H9 (cell line): ENCODE data around the gene CAPN5. TPM values are rescaled to one million over a fixed set of nuclear protein-coding genes. Genes with fewer than 3 reads are reported as not detected.

ENCODE experiments used
- DNase-seq: peaks from one replicate; pipeline ENCODE4 v3.0.0-alpha.2; 2017
- H2AFZ ChIP-seq: one replicate; pipeline ENCODE4 v1.6.1; 2013; ENCODE audit warnings: mild to moderate bottlenecking, low read length, control low read depth, moderate library complexity
- H2AK5ac ChIP-seq: 2 replicates; pipeline ENCODE4 v1.6.1; 2013; ENCODE audit warnings: low read length, control low read depth, mixed read lengths; ENCODE audit not compliant: insufficient read length
- H2BK120ac ChIP-seq: one replicate; pipeline ENCODE4 v1.6.1; 2013; ENCODE audit warnings: low read depth, mild to moderate bottlenecking, low read length, control low read depth, inconsistent platforms; ENCODE audit not compliant: poor library complexity, severe bottlenecking
- H2BK12ac ChIP-seq: 2 replicates; pipeline ENCODE4 v1.6.1; 2013; ENCODE audit warnings: low read length, control low read depth, mixed read lengths, low read depth; ENCODE audit not compliant: insufficient read length
- H2BK15ac ChIP-seq: 2 replicates; pipeline ENCODE4 v1.6.1; 2013; ENCODE audit warnings: low read depth, low read length, control low read depth
- H2BK20ac ChIP-seq: one replicate; pipeline ENCODE4 v1.6.1; 2013; ENCODE audit warnings: low read depth, mild to moderate bottlenecking, low read length, control low read depth, inconsistent platforms; ENCODE audit not compliant: poor library complexity, severe bottlenecking
- H2BK5ac ChIP-seq: 2 replicates; pipeline ENCODE4 v1.6.1; 2013; ENCODE audit warnings: low read length, control low read depth, mixed read lengths; ENCODE audit not compliant: insufficient read length
- H3K14ac ChIP-seq: 2 replicates; pipeline ENCODE4 v1.6.1; 2013; ENCODE audit warnings: low read length, control low read depth; ENCODE audit not compliant: insufficient read depth
- H3K18ac ChIP-seq: 2 replicates; pipeline ENCODE4 v1.6.1; 2013; ENCODE audit warnings: low read depth, mild to moderate bottlenecking, mixed read lengths, low read length, control low read depth; ENCODE audit not compliant: insufficient read length
- H3K23ac ChIP-seq: 2 replicates; pipeline ENCODE4 v1.6.1; 2013; ENCODE audit warnings: low read length, control low read depth, mixed read lengths, low read depth; ENCODE audit not compliant: insufficient read length
- H3K23me2 ChIP-seq: 2 replicates; pipeline ENCODE4 v1.6.1; 2013; ENCODE audit warnings: low read depth, mild to moderate bottlenecking, mixed read lengths, low read length, control low read depth; ENCODE audit not compliant: insufficient read length, poor library complexity, severe bottlenecking
- H3K27ac ChIP-seq: 2 replicates; pipeline ENCODE4 v1.5.1; 2013; ENCODE audit warnings: low read length, control low read depth, mixed read lengths, low read depth; ENCODE audit not compliant: insufficient read length
- H3K27me3 ChIP-seq: 2 replicates; pipeline ENCODE4 v1.6.1; 2013; ENCODE audit warnings: low read length, control low read depth, inconsistent platforms; ENCODE audit not compliant: insufficient read depth
- H3K4ac ChIP-seq: 2 replicates; pipeline ENCODE4 v1.6.1; 2013; ENCODE audit warnings: low read depth, mild to moderate bottlenecking, control low read depth, inconsistent platforms, low read length, moderate library complexity
- H3K4me1 ChIP-seq: 2 replicates; pipeline ENCODE4 v1.6.1; 2013; ENCODE audit warnings: low read length, control low read depth, inconsistent platforms; ENCODE audit not compliant: insufficient read depth
- H3K4me2 ChIP-seq: 2 replicates; pipeline ENCODE4 v1.6.1; 2013; ENCODE audit warnings: low read length, control low read depth, mixed read lengths; ENCODE audit not compliant: insufficient read length, insufficient read depth
- H3K56ac ChIP-seq: 2 replicates; pipeline ENCODE4 v1.6.1; 2013; ENCODE audit warnings: low read depth, mild to moderate bottlenecking, mixed read lengths, low read length, control low read depth; ENCODE audit not compliant: insufficient read length
- H3K79me1 ChIP-seq: 2 replicates; pipeline ENCODE4 v1.6.1; 2013; ENCODE audit warnings: low read depth, mild to moderate bottlenecking, moderate library complexity, low read length, control low read depth, inconsistent platforms; ENCODE audit not compliant: insufficient read depth, poor library complexity, severe bottlenecking
- H3K79me2 ChIP-seq: 2 replicates; pipeline ENCODE4 v1.6.1; 2013; ENCODE audit warnings: low read length, control low read depth, inconsistent platforms; ENCODE audit not compliant: insufficient read depth
- H3K9ac ChIP-seq: 2 replicates; pipeline ENCODE4 v1.6.1; 2013; ENCODE audit warnings: low read length, control low read depth, mixed read lengths; ENCODE audit not compliant: insufficient read length; ENCODE audit errors: extremely low read depth
- H3K9me3 ChIP-seq: one replicate; pipeline ENCODE4 v1.6.1; 2013; ENCODE audit warnings: low read depth, low read length, inconsistent platforms; ENCODE audit not compliant: control insufficient read depth
- H3T11ph ChIP-seq: one replicate; pipeline ENCODE4 v1.6.1; 2013; ENCODE audit warnings: mild to moderate bottlenecking, low read length, control low read depth, inconsistent platforms
- H4K20me1 ChIP-seq: one replicate; pipeline ENCODE4 v1.6.1; 2013; ENCODE audit not compliant: control insufficient read depth, insufficient read length, insufficient read depth
- H4K5ac ChIP-seq: 2 replicates; pipeline ENCODE4 v1.6.1; 2013; ENCODE audit warnings: low read depth, mild to moderate bottlenecking, mixed read lengths, low read length, control low read depth; ENCODE audit not compliant: insufficient read length
- H4K8ac ChIP-seq: replicated peaks from 2 replicates; pipeline ENCODE4 v1.6.1; 2013; ENCODE audit warnings: low read length, control low read depth, mixed read lengths, low read depth; ENCODE audit not compliant: insufficient read length
- H4K91ac ChIP-seq: 2 replicates; pipeline ENCODE4 v1.6.1; 2013; ENCODE audit warnings: low read depth, mild to moderate bottlenecking, moderate library complexity, mixed read lengths, low read length, control low read depth; ENCODE audit not compliant: insufficient read length
- H3K27ac Mint-ChIP-seq, 3 experiments: 2 replicates in 2 of 3; 3 replicates in 1 of 3; pipeline ENCODE4 v1.8.0; 2020 to 2021; ENCODE audit warnings: mixed read lengths in 3 of 3, mild to moderate bottlenecking in 1 of 3, moderate library complexity in 1 of 3
- H3K27me3 Mint-ChIP-seq: 2 replicates; pipeline ENCODE4 v1.8.0; 2021; ENCODE audit warnings: low read depth, mild to moderate bottlenecking, moderate library complexity, mixed read lengths
- H3K36me3 Mint-ChIP-seq, 3 experiments: 2 replicates in 2 of 3; 3 replicates in 1 of 3; pipeline ENCODE4 v1.8.0; 2020 to 2021; ENCODE audit warnings: low read depth in 3 of 3, mixed read lengths in 3 of 3; ENCODE audit not compliant: insufficient read depth in 1 of 3
- H3K4me1 Mint-ChIP-seq, 2 experiments: 2 replicates each; pipeline ENCODE4 v1.8.0; 2020; ENCODE audit warnings: mixed read lengths in 2 of 2
- H3K4me3 Mint-ChIP-seq, 2 experiments: 2 replicates in 1 of 2; 3 replicates in 1 of 2; pipeline ENCODE4 v1.8.0; 2020 to 2021; ENCODE audit warnings: mild to moderate bottlenecking in 2 of 2, mixed read lengths in 2 of 2, moderate library complexity in 1 of 2
- H3K9me3 Mint-ChIP-seq, 2 experiments: 2 replicates in 1 of 2; 3 replicates in 1 of 2; pipeline ENCODE4 v1.8.0; 2020; ENCODE audit warnings: mild to moderate bottlenecking in 2 of 2, mixed read lengths in 2 of 2, moderate library complexity in 1 of 2
- CTCF ChIP-seq: fragments of 200-600 bp; sonication (generic); conservative IDR thresholded peaks from 3 replicates; pipeline ENCODE4 v1.8.0; 2021; ENCODE audit warnings: antibody characterized with exemption, mild to moderate bottlenecking
- WGBS: extraction: QIAGEN DNeasy Blood & Tissue Kit; methylation state at CpG from one replicate; pipeline ENCODE4 v1.1.7; 2013; ENCODE audit warnings: missing lambda C conversion rate, low lambda C conversion rate, mixed read lengths; ENCODE audit not compliant: insufficient read length; ENCODE audit errors: extremely low coverage; 5-methylcytosine and 5-hydroxymethylcytosine counted together
- total RNA-seq: library from RNA; stranded (reverse); gene quantifications from 2 replicates; pipeline ENCODE4 v1.2.1, GENCODE V29; 2021

CAPN5 gene
- total RNA-seq, 1 experiment from 2014 or later = 16.7 TPM

DNA sequence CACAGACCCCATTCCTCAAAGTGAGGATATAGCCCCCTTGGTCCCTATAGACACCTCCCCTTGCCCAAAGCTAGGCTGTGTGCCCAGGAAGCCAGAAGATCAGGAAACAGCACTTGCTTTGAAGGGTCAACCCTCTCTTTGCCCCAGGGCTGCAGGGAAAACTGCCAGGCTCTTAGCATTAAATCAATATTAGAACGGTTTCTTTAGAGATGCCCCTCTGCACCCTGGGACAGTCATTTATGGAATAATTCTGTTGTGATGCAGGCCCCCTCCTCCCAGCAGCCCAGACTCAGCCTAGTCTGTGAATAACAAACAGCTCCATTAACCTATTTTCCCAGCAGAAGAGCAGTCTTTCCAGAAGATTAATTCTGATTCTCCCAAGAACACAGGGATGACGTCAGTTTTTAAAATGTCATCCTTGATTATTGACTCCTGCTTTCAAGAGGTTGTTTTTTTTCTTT lies 11.6 kb upstream of the CAPN5 start:
- Mint-ChIP-seq H3K9me3 (peaks cover 7 to 19% of the 10 kb centered on the region in 2 experiments; a peak in 4 of 5 replicates), H3K4me3 (no peak overlapping the region), H3K36me3 (no peaks in the 10 kb centered on the region; a peak in 2 of 7 replicates), H3K27ac (no peak overlapping the region; a peak in 1 of 7 replicates), H3K4me1 (peaks cover 23 to 27% of the 10 kb centered on the region in 2 experiments), H3K27me3 (no peaks in the 10 kb centered on the region)
- Histone ChIP-seq H3K18ac (no peak overlapping the region), H3K4ac (no peak overlapping the region), H3K56ac (no peak overlapping the region), H3K79me1 (no peaks in the 10 kb centered on the region), H4K20me1 (no peaks in the 10 kb centered on the region), H2BK120ac (no peak overlapping the region), H2BK15ac (no peak overlapping the region), H3K23me2 (no peaks in the 10 kb centered on the region), H3K9ac (no peak overlapping the region), H2AFZ (no peak overlapping the region), H3K14ac (no peak overlapping the region), H3K27ac (no peak overlapping the region), H3T11ph (no peak overlapping the region), H2BK5ac (no peak overlapping the region), H2AK5ac (no peak overlapping the region), H2BK20ac (no peak overlapping the region), H3K79me2 (no peaks in the 10 kb centered on the region), H2BK12ac (no peak overlapping the region), H3K23ac (no peak overlapping the region), H3K4me2 (no peak overlapping the region), H4K8ac (no peak overlapping the region), H4K91ac (no peak overlapping the region), H3K27me3 (no peaks in the 10 kb centered on the region), H3K9me3 (no peaks in the 10 kb centered on the region), H3K4me1 (no peaks in the 10 kb centered on the region), H4K5ac (no peak overlapping the region)
- no peak for DNase-seq
- WGBS = no CpG with 5 or more reads among the region's 2 CpGs
- TF ChIP-seq CTCF = no peak
